PFSK-1 (cell line): ENCODE measurements around the gene KARS1.

Experiments
- FOXP2 ChIP-seq: optimal IDR thresholded peaks from 2 replicates; pipeline ENCODE3; 2011; ENCODE audit warnings: borderline replicate concordance, control low read depth, inconsistent platforms; ENCODE audit not compliant: insufficient read depth; ENCODE audit errors: extremely low read length, extremely low read depth
- POLR2AphosphoS5 ChIP-seq: IDR thresholded peaks from 2 replicates; pipeline ENCODE4 v1.6.1; 2012; ENCODE audit warnings: low read depth, mild to moderate bottlenecking, control low read depth, low read length, moderate library complexity
- REST ChIP-seq, 2 experiments: IDR thresholded peaks; 2 replicates each; pipeline versions ENCODE4 v1.6.1 to v1.8.0; 2011 to 2012; ENCODE audit warnings: low read depth in 2 of 2, low read length in 2 of 2, control low read depth in 1 of 2, inconsistent platforms in 1 of 2, mild to moderate bottlenecking in 1 of 2, moderate library complexity in 1 of 2; ENCODE audit not compliant: insufficient read depth in 1 of 2
- SIN3A ChIP-seq: IDR thresholded peaks from 2 replicates; pipeline ENCODE4 v1.6.1; 2012; ENCODE audit warnings: mild to moderate bottlenecking, low read length, moderate library complexity, borderline replicate concordance; ENCODE audit not compliant: insufficient read depth
- TAF1 ChIP-seq: IDR thresholded peaks from 2 replicates; pipeline ENCODE4 v1.6.1; 2012; ENCODE audit warnings: low read length, control low read depth, borderline replicate concordance; ENCODE audit not compliant: insufficient read depth

- no peak for TF ChIP-seq REST (IDR thresholded peaks at IDR 0.05; ENCODE audit: insufficient read depth in 1 of 2, low read depth in 2 of 2, low read length in 2 of 2)
- TF ChIP-seq SIN3A: no peak
- TF ChIP-seq POLR2AphosphoS5: no peak
- TF ChIP-seq TAF1: no peak
- TF ChIP-seq FOXP2: no peak
These were observed 58.2 kb downstream of the KARS1 start for GRCh38 chr16:75589306-75589705.
